Activated CD8-positive, alpha-beta memory T cell treated with anti-CD3 and anti-CD28 coated beads, Interleukin-2, amount 50 U/mL, for 48 hours (primary cell): ENCODE results near the gene PER3.
"Not testable (repeated sequence)": the region's sequence is repeated elsewhere in the genome, so short reads cannot be mapped to it uniquely, and the experiment has no call there.

Experiments used
- DNase-seq: peaks from one replicate; pipeline ENCODE4 v3.0.0-alpha.2; 2020

Gene PER3

GRCh38 chr1:7781501-7781900, 2.6 kb upstream of the PER3 start:
- DNase-seq, result no peak

GRCh38 chr1:7781923-7782495, 2.1 kb upstream of the PER3 start:
- no peak for DNase-seq

GRCh38 chr1:7783178-7783711, 846 bp upstream of the PER3 start:
- peak; percentile 68 for DNase-seq

- DNase-seq, result peak; percentile 57
Observed at GRCh38 chr1:7784492-7785071, 491 bp downstream of the PER3 start.

- DNase-seq, result no peak
Observed at GRCh38 chr1:7785108-7785507, 1.0 kb downstream of the PER3 start.

- DNase-seq, result no peak
Observed at GRCh38 chr1:7786795-7787194, 2.7 kb downstream of the PER3 start.

- no peak for DNase-seq
Observed at GRCh38 chr1:7789828-7790227, 5.7 kb downstream of the PER3 start.

- DNase-seq, result not testable (repeated sequence)
Observed at GRCh38 chr1:7791027-7791426, 6.9 kb downstream of the PER3 start.

GRCh38 chr1:7795406-7795805, 11.3 kb downstream of the PER3 start:
- DNase-seq, result no peak

- no peak for DNase-seq
Observed at GRCh38 chr1:7805460-7805859, 21.4 kb downstream of the PER3 start.

GRCh38 chr1:7808253-7808844, 24.3 kb downstream of the PER3 start:
- no peak for DNase-seq

- no peak for DNase-seq
Observed at GRCh38 chr1:7809742-7810141, 25.7 kb downstream of the PER3 start.

- peak; percentile 55 for DNase-seq
Observed at GRCh38 chr1:7810395-7810794, 26.3 kb downstream of the PER3 start.

GRCh38 chr1:7811476-7811875, 27.4 kb downstream of the PER3 start:
- DNase-seq, result no peak

GRCh38 chr1:7813677-7814373, 29.7 kb downstream of the PER3 start:
- no peak for DNase-seq

- no peak for DNase-seq
Observed at GRCh38 chr1:7821282-7821681, 37.2 kb downstream of the PER3 start.

GRCh38 chr1:7824701-7825100, 40.6 kb downstream of the PER3 start:
- no peak for DNase-seq

- no peak for DNase-seq
Observed at GRCh38 chr1:7826363-7826762, 42.3 kb downstream of the PER3 start.

- no peak for DNase-seq
Observed at GRCh38 chr1:7827126-7827955, 43.2 kb downstream of the PER3 start.

GRCh38 chr1:7831458-7831857, 47.4 kb downstream of the PER3 start:
- no peak for DNase-seq

GRCh38 chr1:7833035-7833434, 48.9 kb downstream of the PER3 start:
- DNase-seq, result no peak

- DNase-seq, result no peak
Observed at GRCh38 chr1:7838714-7839113, 54.6 kb downstream of the PER3 start.

GRCh38 chr1:7839526-7839925, 55.4 kb downstream of the PER3 start:
- no peak for DNase-seq
